GM19351 (cell line): ENCODE measurements around the gene DSC3.

Source experiments
- ATAC-seq: cut with Tn5 transposase; IDR thresholded peaks from one replicate; pipeline ENCODE4 v1.9.1; 2021; ENCODE audit warnings: mild to moderate bottlenecking, moderate library complexity; ENCODE audit not compliant: unreplicated experiment

The DSC3 gene

GRCh38 chr18:31042406-31043181, at the start of gene DSC3:
DSC3 (minus strand) TSS chr18:31042742; CDS start chr18:31042660, 82 bp downstream.
- no peak for ATAC-seq

GRCh38 chr18:31091350-31091749, 48.8 kb upstream of the DSC3 start:
- ATAC-seq: no peak

GRCh38 chr18:31088532-31088931, 46.0 kb upstream of the DSC3 start:
- no peak for ATAC-seq

- ATAC-seq: no peak
These were observed 37.4 kb upstream of the DSC3 start for GRCh38 chr18:31079973-31080372.

- ATAC-seq: no peak
These were observed 35.3 kb upstream of the DSC3 start for GRCh38 chr18:31077878-31078277.

- no peak for ATAC-seq
These were observed 29.6 kb upstream of the DSC3 start for GRCh38 chr18:31072175-31072574.

- no peak for ATAC-seq
These were observed 27.7 kb upstream of the DSC3 start for GRCh38 chr18:31070206-31070605.

- ATAC-seq: no peak
These were observed 23.7 kb upstream of the DSC3 start for GRCh38 chr18:31066266-31066665.

- ATAC-seq: no peak
These were observed 22.7 kb upstream of the DSC3 start for GRCh38 chr18:31065036-31065773.

- peak; percentile 84 for ATAC-seq
These were observed 21.6 kb upstream of the DSC3 start for GRCh38 chr18:31064130-31064529.

GRCh38 chr18:31061945-31062344, 19.4 kb upstream of the DSC3 start:
- no peak for ATAC-seq

- ATAC-seq: no peak
These were observed 16.4 kb upstream of the DSC3 start for GRCh38 chr18:31058897-31059296.

- no peak for ATAC-seq
These were observed 15.4 kb upstream of the DSC3 start for GRCh38 chr18:31057917-31058316.

GRCh38 chr18:31057051-31057450, 14.5 kb upstream of the DSC3 start:
- ATAC-seq: no peak

- ATAC-seq: no peak
These were observed 13.8 kb upstream of the DSC3 start for GRCh38 chr18:31056296-31056695.

GRCh38 chr18:31050635-31051034, 8.1 kb upstream of the DSC3 start:
- ATAC-seq: no peak

- ATAC-seq: no peak
These were observed 6.6 kb upstream of the DSC3 start for GRCh38 chr18:31049189-31049588.

GRCh38 chr18:31048216-31048615, 5.7 kb upstream of the DSC3 start:
- ATAC-seq: no peak

GRCh38 chr18:31046916-31047315, 4.4 kb upstream of the DSC3 start:
- no peak for ATAC-seq

- no peak for ATAC-seq
These were observed 3.1 kb upstream of the DSC3 start for GRCh38 chr18:31045599-31045998.

GRCh38 chr18:31044926-31045325, 2.4 kb upstream of the DSC3 start:
- no peak for ATAC-seq

- no peak for ATAC-seq
These were observed 1.2 kb upstream of the DSC3 start for GRCh38 chr18:31043709-31044108.
